ENCODE data around the gene NDUFS8.

DNA sequence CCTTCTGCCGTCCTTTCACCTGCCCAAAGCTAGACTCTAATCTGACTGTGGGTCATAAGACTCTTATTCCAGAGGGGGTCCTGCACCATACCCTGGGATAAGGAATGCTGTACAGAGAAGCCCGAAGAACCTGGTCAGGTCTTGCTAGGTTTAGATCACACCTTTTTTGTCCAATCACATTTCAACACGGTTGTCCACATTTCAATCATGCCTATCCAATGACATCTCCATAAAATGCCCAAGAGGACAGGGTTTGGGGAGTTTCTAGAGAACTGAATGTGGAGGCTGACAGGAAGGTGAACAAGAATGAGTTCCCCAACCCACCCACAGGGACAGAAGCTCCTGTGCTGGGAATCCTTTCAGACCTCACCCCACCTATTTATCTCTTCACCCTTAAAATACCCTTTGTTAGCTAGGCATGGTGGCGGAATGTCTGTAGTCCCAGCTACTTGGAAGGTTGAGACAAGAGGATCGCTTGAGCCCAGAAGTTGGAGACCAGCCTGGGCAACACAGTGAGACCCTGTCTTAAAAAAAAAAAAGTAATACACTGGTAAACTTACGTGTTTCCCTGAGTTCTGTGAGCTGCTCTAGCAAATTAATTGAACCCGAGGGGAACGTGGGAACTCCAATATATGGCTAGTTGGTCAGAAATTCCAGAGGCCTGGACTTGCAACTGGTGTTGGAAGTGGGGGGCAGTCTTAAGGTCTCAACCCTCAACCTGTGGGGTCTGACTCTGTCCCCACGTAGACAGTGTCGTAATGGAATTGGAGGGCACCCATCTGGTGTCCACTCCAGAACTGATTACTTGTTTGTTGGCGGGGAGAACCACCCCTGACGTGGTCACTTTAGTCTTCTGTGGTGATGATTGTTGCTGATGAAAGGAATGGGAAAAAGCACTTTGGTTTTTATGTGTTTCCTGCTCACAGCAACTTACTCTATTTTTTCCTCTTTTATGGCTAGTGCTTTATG, 26.1 kb downstream of the NDUFS8 start:
- no peak for TF ChIP-seq CTCF (IDR thresholded peaks at IDR 0.05; ENCODE audit: poor library complexity, severe bottlenecking)
- no peak for TF ChIP-seq POLR2AphosphoS5 (IDR thresholded peaks at IDR 0.05)
- no peak for TF ChIP-seq MXI1 (conservative IDR thresholded peaks at IDR 0.05; ENCODE audit: poor library complexity, severe bottlenecking)
- TF ChIP-seq EP300 (conservative IDR thresholded peaks at IDR 0.05; ENCODE audit: poor library complexity, severe bottlenecking) = no peak
- no peak for TF ChIP-seq TAF1 (IDR thresholded peaks at IDR 0.05; ENCODE audit: low read depth)
- TF ChIP-seq, protein P1, sequence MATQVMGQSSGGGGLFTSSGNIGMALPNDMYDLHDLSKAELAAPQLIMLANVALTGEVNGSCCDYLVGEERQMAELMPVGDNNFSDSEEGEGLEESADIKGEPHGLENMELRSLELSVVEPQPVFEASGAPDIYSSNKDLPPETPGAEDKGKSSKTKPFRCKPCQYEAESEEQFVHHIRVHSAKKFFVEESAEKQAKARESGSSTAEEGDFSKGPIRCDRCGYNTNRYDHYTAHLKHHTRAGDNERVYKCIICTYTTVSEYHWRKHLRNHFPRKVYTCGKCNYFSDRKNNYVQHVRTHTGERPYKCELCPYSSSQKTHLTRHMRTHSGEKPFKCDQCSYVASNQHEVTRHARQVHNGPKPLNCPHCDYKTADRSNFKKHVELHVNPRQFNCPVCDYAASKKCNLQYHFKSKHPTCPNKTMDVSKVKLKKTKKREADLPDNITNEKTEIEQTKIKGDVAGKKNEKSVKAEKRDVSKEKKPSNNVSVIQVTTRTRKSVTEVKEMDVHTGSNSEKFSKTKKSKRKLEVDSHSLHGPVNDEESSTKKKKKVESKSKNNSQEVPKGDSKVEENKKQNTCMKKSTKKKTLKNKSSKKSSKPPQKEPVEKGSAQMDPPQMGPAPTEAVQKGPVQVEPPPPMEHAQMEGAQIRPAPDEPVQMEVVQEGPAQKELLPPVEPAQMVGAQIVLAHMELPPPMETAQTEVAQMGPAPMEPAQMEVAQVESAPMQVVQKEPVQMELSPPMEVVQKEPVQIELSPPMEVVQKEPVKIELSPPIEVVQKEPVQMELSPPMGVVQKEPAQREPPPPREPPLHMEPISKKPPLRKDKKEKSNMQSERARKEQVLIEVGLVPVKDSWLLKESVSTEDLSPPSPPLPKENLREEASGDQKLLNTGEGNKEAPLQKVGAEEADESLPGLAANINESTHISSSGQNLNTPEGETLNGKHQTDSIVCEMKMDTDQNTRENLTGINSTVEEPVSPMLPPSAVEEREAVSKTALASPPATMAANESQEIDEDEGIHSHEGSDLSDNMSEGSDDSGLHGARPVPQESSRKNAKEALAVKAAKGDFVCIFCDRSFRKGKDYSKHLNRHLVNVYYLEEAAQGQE (IDR thresholded peaks at IDR 0.05; ENCODE audit: borderline replicate concordance) = no peak

All from neural cell (in vitro differentiated cells).